Measurements from ENCODE around the gene SEMA5A.
A peak's percentile ranks its signal among the peaks of the same experiment; 100 is the strongest.

SEMA5A gene

DNA sequence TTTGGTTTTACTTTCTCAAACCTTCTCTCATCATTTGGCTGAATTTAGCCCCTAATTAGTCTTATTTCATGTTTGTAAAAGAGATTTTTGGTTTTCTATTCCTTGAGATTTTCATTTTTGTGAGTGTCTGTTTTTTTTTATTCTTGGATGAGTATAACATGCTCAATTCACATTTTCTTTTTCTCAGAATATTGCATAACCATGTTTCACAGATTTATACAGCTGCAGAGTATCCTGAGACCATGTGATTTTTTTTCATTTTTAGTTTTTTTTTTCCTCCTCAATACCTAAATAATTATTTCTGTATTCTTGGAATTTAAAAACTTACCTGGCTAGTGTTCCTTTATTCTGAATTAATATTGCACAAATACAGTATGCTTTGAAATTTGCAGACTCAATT lies 361.9 kb downstream of the SEMA5A start:
- Histone ChIP-seq H3K4me1 (ENCODE audit: control insufficient read depth, insufficient read depth, low read depth, low read length) (peaks cover 4% of the 10 kb centered on the region), H3K14ac (ENCODE audit: low read length in 2 of 2) (no peak overlapping the region), H2AK5ac (ENCODE audit: low read length, severe bottlenecking) (no peak overlapping the region), H4K8ac (ENCODE audit: low read length) (no peak overlapping the region), H3K4me2 (ENCODE audit: low read length, poor library complexity, severe bottlenecking) (no peak overlapping the region), H3K9me3 (ENCODE audit: control insufficient read depth, low read length) (no peaks in the 10 kb centered on the region), H2BK120ac (ENCODE audit: low read depth, low read length) (no peak overlapping the region), H3K79me1 (replicated peaks; ENCODE audit: low read length, poor library complexity, severe bottlenecking) (peaks cover 10% of the 10 kb centered on the region), H4K91ac (ENCODE audit: low read length) (no peak overlapping the region), H2BK12ac (ENCODE audit: low read length in 2 of 2) (no peak overlapping the region), H2BK5ac (ENCODE audit: low read depth, low read length, poor library complexity, severe bottlenecking) (no peak overlapping the region), H3K4me3 (ENCODE audit: insufficient read depth in 1 of 2, low read depth in 1 of 2, low read length in 2 of 2) (no peak overlapping the region), H3K18ac (ENCODE audit: low read depth in 1 of 2, low read length in 2 of 2) (no peak overlapping the region), H2BK15ac (ENCODE audit: low read depth, poor library complexity, severe bottlenecking) (no peak overlapping the region), H3K36me3 (ENCODE audit: control insufficient read depth in 1 of 2, insufficient read depth in 2 of 2, low read depth in 1 of 2, low read length in 2 of 2) (peaks cover 0 to 14% of the 10 kb centered on the region in 2 experiments), H3K9ac (ENCODE audit: low read length) (no peak overlapping the region), H3K4ac (ENCODE audit: low read depth in 1 of 2, low read length in 2 of 2) (no peak overlapping the region), H3K27me3 (ENCODE audit: control insufficient read depth in 1 of 2, insufficient read depth in 1 of 2, low read length in 2 of 2) (no peaks in the 10 kb centered on the region), H3K27ac (ENCODE audit: low read length, poor library complexity, severe bottlenecking) (no peak overlapping the region), H2AFZ (ENCODE audit: low read depth, low read length) (no peak overlapping the region), H3K23ac (ENCODE audit: low read length in 2 of 2) (no peak overlapping the region)
- no peak for DNase-seq

DNA sequence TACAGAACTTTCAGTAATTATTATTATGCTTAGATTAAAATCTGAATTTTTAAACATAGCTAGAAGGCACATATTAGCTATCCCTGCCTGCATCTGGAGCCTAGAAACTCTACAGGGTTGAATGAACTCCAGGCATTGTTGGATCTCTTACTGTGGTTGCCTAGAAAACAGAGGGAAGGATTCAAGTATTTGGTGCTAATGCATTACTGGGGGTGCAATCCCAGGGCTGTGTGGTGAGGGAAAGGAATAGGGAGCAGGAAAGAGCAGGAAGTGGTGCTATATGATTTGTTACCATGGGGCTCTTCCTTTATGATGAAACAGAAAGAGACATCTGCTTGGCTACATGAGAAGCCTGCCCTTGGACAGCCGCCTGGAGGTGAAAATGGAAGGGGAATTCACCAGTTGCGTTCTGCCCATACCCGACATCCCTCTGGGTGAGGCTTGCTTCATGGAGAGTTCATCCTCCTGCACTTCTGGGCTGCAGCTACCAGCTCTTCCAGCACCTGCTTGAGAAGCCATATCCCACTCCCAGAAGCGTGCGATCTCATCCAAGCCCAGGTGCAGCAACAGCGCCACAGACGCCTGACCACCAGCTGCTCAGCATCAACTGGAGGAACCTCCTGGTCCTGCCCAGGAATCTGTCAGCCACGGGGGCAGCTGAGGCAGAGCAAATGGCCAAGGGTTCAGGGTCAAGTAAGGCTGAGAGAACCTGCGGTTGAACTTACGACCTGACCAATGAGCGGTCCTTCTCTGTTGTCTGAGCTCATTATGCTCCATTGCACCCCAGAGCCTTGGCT lies 362.8 kb downstream of the SEMA5A start:
- no peak overlapping the region for H2BK12ac ChIP-seq (ENCODE audit: low read length in 2 of 2)
- no peak overlapping the region for H2BK120ac ChIP-seq (ENCODE audit: low read depth, low read length)
- 91% methylated on average over 11 of the region's 11 CpGs for WGBS
- H3K9me3 ChIP-seq (ENCODE audit: control insufficient read depth, low read length): no peaks in the 10 kb centered on the region
- no peak overlapping the region for H2BK5ac ChIP-seq (ENCODE audit: low read depth, low read length, poor library complexity, severe bottlenecking)
- H3K23ac ChIP-seq (ENCODE audit: low read length in 2 of 2): no peak overlapping the region
- no peak overlapping the region for H3K18ac ChIP-seq (ENCODE audit: low read depth in 1 of 2, low read length in 2 of 2)
- peaks cover 0 to 11% of the 10 kb centered on the region in 2 experiments for H3K36me3 ChIP-seq (ENCODE audit: control insufficient read depth in 1 of 2, insufficient read depth in 2 of 2, low read depth in 1 of 2, low read length in 2 of 2)
- H3K27me3 ChIP-seq (ENCODE audit: control insufficient read depth in 1 of 2, insufficient read depth in 1 of 2, low read length in 2 of 2): no peaks in the 10 kb centered on the region
- H3K4me3 ChIP-seq (ENCODE audit: insufficient read depth in 1 of 2, low read depth in 1 of 2, low read length in 2 of 2): no peak overlapping the region
- H3K4ac ChIP-seq (ENCODE audit: low read depth in 1 of 2, low read length in 2 of 2): no peak overlapping the region
- H3K79me1 ChIP-seq (replicated peaks; ENCODE audit: low read length, poor library complexity, severe bottlenecking): peaks cover 9% of the 10 kb centered on the region
- no peak overlapping the region for H3K9ac ChIP-seq (ENCODE audit: low read length)
- peak overlapping the region; percentile 14 for H4K91ac ChIP-seq (ENCODE audit: low read length)
- no peak for DNase-seq
- H3K14ac ChIP-seq (ENCODE audit: low read length in 2 of 2): no peak overlapping the region
- no peak overlapping the region for H2BK15ac ChIP-seq (ENCODE audit: low read depth, poor library complexity, severe bottlenecking)
- no peak overlapping the region for H3K4me2 ChIP-seq (ENCODE audit: low read length, poor library complexity, severe bottlenecking)
- H4K8ac ChIP-seq (ENCODE audit: low read length): no peak overlapping the region
- H3K4me1 ChIP-seq (ENCODE audit: control insufficient read depth, insufficient read depth, low read depth, low read length): peaks cover 1% of the 10 kb centered on the region
- no peak overlapping the region for H3K27ac ChIP-seq (ENCODE audit: low read length, poor library complexity, severe bottlenecking)
- no peak overlapping the region for H2AFZ ChIP-seq (ENCODE audit: low read depth, low read length)
- no peak overlapping the region for H2AK5ac ChIP-seq (ENCODE audit: low read length, severe bottlenecking)

GRCh38 chr5:9176641-9177040 lies 369.2 kb downstream of the SEMA5A start:
- no peak overlapping the region for H2AFZ ChIP-seq (ENCODE audit: low read depth, low read length)
- H2BK5ac ChIP-seq (ENCODE audit: low read depth, low read length, poor library complexity, severe bottlenecking): no peak overlapping the region
- H3K9me3 ChIP-seq (ENCODE audit: control insufficient read depth, low read length): peaks cover 6% of the 10 kb centered on the region
- H3K79me1 ChIP-seq (replicated peaks; ENCODE audit: low read length, poor library complexity, severe bottlenecking): peaks cover 4% of the 10 kb centered on the region
- no peak for DNase-seq
- no peak overlapping the region for H3K9ac ChIP-seq (ENCODE audit: low read length)
- H4K8ac ChIP-seq (ENCODE audit: low read length): no peak overlapping the region
- H3K23ac ChIP-seq (ENCODE audit: low read length in 2 of 2): no peak overlapping the region
- H3K4ac ChIP-seq (ENCODE audit: low read depth in 1 of 2, low read length in 2 of 2): no peak overlapping the region
- no peak overlapping the region for H2BK15ac ChIP-seq (ENCODE audit: low read depth, poor library complexity, severe bottlenecking)
- no peak overlapping the region for H4K91ac ChIP-seq (ENCODE audit: low read length)
- H3K36me3 ChIP-seq (ENCODE audit: control insufficient read depth in 1 of 2, insufficient read depth in 2 of 2, low read depth in 1 of 2, low read length in 2 of 2): peaks cover 0 to 8% of the 10 kb centered on the region in 2 experiments
- H2AK5ac ChIP-seq (ENCODE audit: low read length, severe bottlenecking): no peak overlapping the region
- no peak overlapping the region for H3K4me3 ChIP-seq (ENCODE audit: insufficient read depth in 1 of 2, low read depth in 1 of 2, low read length in 2 of 2)
- H3K27me3 ChIP-seq (ENCODE audit: control insufficient read depth in 1 of 2, insufficient read depth in 1 of 2, low read length in 2 of 2): no peaks in the 10 kb centered on the region
- no peak overlapping the region for H3K14ac ChIP-seq (ENCODE audit: low read length in 2 of 2)
- no peak overlapping the region for H3K27ac ChIP-seq (ENCODE audit: low read length, poor library complexity, severe bottlenecking)
- H2BK120ac ChIP-seq (ENCODE audit: low read depth, low read length): no peak overlapping the region
- H2BK12ac ChIP-seq (ENCODE audit: low read length in 2 of 2): no peak overlapping the region
- H3K18ac ChIP-seq (ENCODE audit: low read depth in 1 of 2, low read length in 2 of 2): no peak overlapping the region
- no peaks in the 10 kb centered on the region for H3K4me1 ChIP-seq (ENCODE audit: control insufficient read depth, insufficient read depth, low read depth, low read length)
- H3K4me2 ChIP-seq (ENCODE audit: low read length, poor library complexity, severe bottlenecking): no peak overlapping the region

DNA sequence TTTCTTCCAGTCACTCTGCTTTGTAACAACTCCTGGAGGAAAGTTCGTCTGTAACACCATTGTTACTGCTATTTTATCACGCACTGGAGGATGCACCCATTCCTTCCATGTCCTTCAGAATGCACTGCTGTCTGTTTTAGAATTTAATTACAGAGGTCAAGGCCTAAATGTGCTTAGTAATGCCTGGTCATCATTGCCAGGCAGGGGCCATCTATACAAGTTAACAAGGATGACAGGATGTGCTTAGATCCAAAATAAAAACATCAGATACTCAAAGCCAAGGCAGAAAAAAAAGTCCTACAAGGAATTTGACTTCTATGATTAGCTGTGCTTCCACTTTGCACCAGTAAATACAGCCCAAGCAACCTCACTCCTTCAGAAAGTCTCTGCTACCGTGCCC lies 371.4 kb downstream of the SEMA5A start:
- Histone ChIP-seq H3K9ac (ENCODE audit: low read length) (no peak overlapping the region), H3K4ac (ENCODE audit: low read depth in 1 of 2, low read length in 2 of 2) (no peak overlapping the region), H3K27ac (ENCODE audit: low read length, poor library complexity, severe bottlenecking) (no peak overlapping the region), H2AFZ (ENCODE audit: low read depth, low read length) (no peak overlapping the region), H3K18ac (ENCODE audit: low read depth in 1 of 2, low read length in 2 of 2) (peak overlapping the region in 1 of 2 experiments; percentile 23), H4K91ac (ENCODE audit: low read length) (no peak overlapping the region), H3K4me2 (ENCODE audit: low read length, poor library complexity, severe bottlenecking) (no peak overlapping the region), H3K4me1 (ENCODE audit: control insufficient read depth, insufficient read depth, low read depth, low read length) (peaks cover 2% of the 10 kb centered on the region), H2BK5ac (ENCODE audit: low read depth, low read length, poor library complexity, severe bottlenecking) (no peak overlapping the region), H3K14ac (ENCODE audit: low read length in 2 of 2) (no peak overlapping the region), H3K23ac (ENCODE audit: low read length in 2 of 2) (no peak overlapping the region), H2BK15ac (ENCODE audit: low read depth, poor library complexity, severe bottlenecking) (no peak overlapping the region), H2BK120ac (ENCODE audit: low read depth, low read length) (no peak overlapping the region), H4K8ac (ENCODE audit: low read length) (no peak overlapping the region), H2BK12ac (ENCODE audit: low read length in 2 of 2) (no peak overlapping the region), H3K4me3 (ENCODE audit: insufficient read depth in 1 of 2, low read depth in 1 of 2, low read length in 2 of 2) (no peak overlapping the region), H3K79me1 (replicated peaks; ENCODE audit: low read length, poor library complexity, severe bottlenecking) (peaks cover 3% of the 10 kb centered on the region), H3K36me3 (ENCODE audit: control insufficient read depth in 1 of 2, insufficient read depth in 2 of 2, low read depth in 1 of 2, low read length in 2 of 2) (peaks cover 0 to 11% of the 10 kb centered on the region in 2 experiments), H3K27me3 (ENCODE audit: control insufficient read depth in 1 of 2, insufficient read depth in 1 of 2, low read length in 2 of 2) (no peaks in the 10 kb centered on the region), H3K9me3 (ENCODE audit: control insufficient read depth, low read length) (peaks cover 6% of the 10 kb centered on the region), H2AK5ac (ENCODE audit: low read length, severe bottlenecking) (no peak overlapping the region)
- WGBS: 51% methylated on average over 3 of the region's 3 CpGs
- peak; percentile 36 for DNase-seq

Data from mesenchymal stem cell (in vitro differentiated cells and primary cell).